ENCODE measurements around the gene TSPAN3.

DNA sequence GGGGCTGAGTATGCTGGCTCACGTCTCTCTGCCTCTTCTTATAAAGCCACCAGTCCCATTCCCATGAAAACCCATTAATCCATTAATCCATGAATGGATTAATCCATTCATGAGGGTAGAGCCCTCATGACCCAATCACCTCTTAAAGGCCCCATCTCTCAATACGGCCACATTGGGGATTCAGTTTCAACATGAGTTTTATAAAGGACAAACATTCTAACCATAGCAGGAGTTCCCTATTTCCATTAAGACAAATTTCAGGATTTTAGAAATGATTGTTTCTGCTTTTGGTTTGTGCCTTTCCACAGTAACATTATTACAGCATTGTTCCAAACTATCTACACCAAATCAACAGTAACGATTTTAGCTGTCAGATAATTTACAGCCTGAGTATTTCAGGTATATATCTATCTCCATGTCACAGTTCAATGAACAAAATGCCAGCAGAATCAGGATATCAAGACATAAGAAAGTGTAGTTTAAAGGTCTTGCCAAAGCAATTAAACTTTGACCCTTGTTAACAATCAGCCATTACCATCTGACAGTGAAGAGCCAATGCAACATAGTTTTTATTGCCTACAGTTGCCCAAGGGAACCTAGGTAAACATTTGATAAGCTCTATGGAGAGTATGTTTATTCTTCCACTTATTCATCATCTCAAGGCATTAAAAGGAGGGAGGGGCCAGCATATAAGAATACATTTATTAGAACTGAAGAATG, 3.8 kb downstream of the TSPAN3 start:
- TF ChIP-seq, protein P1, sequence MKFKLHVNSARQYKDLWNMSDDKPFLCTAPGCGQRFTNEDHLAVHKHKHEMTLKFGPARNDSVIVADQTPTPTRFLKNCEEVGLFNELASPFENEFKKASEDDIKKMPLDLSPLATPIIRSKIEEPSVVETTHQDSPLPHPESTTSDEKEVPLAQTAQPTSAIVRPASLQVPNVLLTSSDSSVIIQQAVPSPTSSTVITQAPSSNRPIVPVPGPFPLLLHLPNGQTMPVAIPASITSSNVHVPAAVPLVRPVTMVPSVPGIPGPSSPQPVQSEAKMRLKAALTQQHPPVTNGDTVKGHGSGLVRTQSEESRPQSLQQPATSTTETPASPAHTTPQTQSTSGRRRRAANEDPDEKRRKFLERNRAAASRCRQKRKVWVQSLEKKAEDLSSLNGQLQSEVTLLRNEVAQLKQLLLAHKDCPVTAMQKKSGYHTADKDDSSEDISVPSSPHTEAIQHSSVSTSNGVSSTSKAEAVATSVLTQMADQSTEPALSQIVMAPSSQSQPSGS (IDR thresholded peaks at IDR 0.05; ENCODE audit: low read length): no peak
- TF ChIP-seq, protein P2, sequence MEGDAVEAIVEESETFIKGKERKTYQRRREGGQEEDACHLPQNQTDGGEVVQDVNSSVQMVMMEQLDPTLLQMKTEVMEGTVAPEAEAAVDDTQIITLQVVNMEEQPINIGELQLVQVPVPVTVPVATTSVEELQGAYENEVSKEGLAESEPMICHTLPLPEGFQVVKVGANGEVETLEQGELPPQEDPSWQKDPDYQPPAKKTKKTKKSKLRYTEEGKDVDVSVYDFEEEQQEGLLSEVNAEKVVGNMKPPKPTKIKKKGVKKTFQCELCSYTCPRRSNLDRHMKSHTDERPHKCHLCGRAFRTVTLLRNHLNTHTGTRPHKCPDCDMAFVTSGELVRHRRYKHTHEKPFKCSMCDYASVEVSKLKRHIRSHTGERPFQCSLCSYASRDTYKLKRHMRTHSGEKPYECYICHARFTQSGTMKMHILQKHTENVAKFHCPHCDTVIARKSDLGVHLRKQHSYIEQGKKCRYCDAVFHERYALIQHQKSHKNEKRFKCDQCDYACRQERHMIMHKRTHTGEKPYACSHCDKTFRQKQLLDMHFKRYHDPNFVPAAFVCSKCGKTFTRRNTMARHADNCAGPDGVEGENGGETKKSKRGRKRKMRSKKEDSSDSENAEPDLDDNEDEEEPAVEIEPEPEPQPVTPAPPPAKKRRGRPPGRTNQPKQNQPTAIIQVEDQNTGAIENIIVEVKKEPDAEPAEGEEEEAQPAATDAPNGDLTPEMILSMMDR (IDR thresholded peaks at IDR 0.05 in 2 of 3, conservative IDR thresholded peaks at IDR 0.05 in 1 of 3; ENCODE audit: control insufficient read depth in 2 of 3, extremely low read depth in 1 of 3, insufficient read depth in 1 of 3, low read depth in 3 of 3, low read length in 3 of 3): no peak
